Hippocampal formation (tissue), 2 donors: ENCODE data around the gene ATXN1.

Experiments
- DNase-seq, 2 donors: peaks; one replicate each; lab custom pipeline; 2025; lab: John Stamatoyannopoulos, UW

ATXN1 gene

GRCh38 chr6:16332175-16332542 is 429.1 kb downstream of the ATXN1 start:
- peak; percentile 75 to 81 for DNase-seq

GRCh38 chr6:16331384-16332174 is 429.7 kb downstream of the ATXN1 start:
- peak; percentile 65 to 87 for DNase-seq

DNA sequence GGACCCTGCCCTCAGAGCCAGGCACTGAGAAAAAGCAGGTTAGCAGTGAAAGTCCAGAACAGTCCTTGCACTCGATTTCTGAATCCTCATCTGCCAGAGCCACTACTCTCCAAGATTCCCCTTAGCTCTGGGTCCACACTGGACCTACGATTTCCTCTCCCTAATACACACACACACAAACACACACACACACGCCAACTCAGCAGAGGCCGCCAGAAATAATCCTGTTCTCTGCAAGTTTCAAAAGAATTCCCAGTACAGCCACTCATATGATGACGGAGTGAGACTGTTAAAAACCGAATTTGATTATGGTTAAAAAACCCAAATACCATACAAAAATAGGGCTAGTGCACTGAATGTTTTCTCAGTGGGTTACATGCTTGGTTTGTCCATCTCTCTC is 432.0 kb downstream of the ATXN1 start:
- DNase-seq: no peak

DNA sequence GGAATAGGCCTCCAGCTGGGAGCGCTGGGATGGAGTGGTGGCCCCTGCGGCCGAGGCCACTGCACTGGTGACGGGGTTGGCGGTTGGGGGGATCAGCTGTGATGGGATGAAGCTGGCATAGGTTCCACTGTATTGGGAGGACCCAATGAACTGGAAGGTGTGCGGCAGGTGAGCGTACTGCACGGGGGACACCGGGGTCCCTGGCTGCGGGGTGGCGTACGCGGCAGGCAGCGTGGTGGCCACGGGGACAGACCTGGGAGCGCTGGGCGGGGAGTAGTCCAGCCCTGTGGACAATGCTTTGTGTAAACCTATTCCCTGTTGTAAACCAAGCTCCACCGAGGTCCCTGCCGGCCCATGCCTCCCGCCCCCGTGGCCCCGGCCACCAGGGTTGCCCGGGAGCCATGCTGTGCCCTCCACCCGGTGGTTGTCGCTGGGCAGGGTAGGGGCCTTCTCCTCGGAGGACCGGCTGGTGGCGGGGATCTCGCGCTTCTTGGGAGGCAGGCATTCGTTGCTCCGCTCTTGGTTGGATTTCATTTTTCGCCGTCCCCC is 433.4 kb downstream of the ATXN1 start:
- no peak for DNase-seq

GRCh38 chr6:16326971-16327776 is 434.1 kb downstream of the ATXN1 start:
- no peak for DNase-seq

GRCh38 chr6:16326531-16326930 is 434.7 kb downstream of the ATXN1 start:
- DNase-seq: no peak

- no peak for DNase-seq
These were observed 436.5 kb downstream of the ATXN1 start for GRCh38 chr6:16324606-16325225.

GRCh38 chr6:16324184-16324583 is 437.1 kb downstream of the ATXN1 start:
- no peak for DNase-seq

- peak; percentile 28 to 44 for DNase-seq
These were observed 438.5 kb downstream of the ATXN1 start for GRCh38 chr6:16322666-16323312.

DNA sequence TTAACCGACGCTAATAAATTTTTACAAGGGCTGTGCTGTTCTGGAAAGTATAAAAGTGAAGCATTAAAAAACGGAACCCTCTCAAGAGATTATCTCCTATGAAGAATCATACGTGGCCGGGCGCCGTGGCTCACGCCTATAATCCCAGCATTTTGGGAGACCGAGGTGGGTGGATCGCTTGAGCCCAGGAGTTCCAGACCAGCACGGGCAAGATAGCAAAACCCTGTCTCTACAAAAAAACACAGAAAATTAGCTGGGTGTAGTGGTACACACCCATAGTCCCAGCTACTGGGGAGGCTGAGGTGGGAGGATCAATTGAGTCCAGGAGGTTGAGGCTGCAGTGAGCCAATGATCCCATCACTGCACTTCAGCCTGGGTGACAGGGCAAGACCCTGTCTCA is 439.4 kb downstream of the ATXN1 start:
- DNase-seq: no peak

DNA sequence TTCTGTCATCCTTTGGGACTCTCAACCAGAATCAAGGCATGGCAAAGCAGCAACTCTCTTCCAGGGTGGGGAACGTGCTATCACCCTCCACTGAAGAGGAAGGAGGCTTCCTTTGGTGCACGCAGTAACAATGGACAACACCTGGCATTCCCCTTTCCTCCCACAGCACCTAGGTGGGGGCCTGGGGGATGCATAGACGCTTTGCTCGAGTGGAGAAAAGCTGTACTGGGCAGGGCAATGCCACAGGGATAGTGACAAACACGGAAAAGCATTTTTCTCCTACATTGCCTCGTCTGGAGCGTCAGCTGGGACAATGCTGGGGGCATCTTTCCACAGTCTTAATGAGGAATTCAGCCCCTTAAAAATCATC is 439.9 kb downstream of the ATXN1 start:
- no peak for DNase-seq

- peak in 1 of 2 donors; percentile 66 for DNase-seq
These were observed 440.5 kb downstream of the ATXN1 start for GRCh38 chr6:16320533-16321340.

GRCh38 chr6:16319813-16320532 is 441.3 kb downstream of the ATXN1 start:
- DNase-seq: peak; percentile 71 to 81

DNA sequence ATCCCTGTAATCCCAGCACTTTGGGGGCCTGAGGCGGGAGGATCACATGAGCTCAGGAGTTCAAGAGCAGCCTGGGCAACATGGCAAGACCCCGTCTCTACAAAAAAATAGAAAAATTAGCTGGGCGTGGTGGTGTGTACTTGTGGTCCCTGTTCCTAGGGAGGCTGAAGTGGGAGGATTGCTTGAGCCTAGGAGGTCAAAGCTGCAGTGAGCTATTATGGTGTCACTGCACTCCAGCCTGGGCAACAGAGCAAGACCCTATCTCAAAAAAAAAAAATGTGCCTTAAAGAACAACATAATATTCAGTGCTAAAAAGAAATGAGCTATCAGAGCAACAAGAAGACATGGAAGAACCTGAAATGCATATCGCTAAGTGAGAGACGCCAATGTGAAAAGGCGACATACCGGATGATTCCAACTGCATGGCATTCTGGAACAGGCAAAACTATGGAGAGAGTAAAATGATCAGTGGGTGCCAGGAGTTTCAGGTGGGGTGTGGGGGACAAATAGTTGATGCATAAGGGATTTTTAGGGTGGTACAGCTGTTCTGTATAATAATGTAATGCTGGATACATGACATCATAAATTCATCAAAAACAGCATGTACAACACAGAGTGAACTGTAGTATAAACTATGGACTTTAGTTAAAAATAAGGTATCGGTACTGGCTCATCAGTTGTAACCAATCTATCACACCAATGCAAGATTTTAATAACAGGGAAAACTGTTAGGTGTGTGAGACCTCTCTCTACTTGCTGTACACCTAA is 442.1 kb downstream of the ATXN1 start:
- DNase-seq: no peak

GRCh38 chr6:16318538-16318937 is 442.7 kb downstream of the ATXN1 start:
- peak in 1 of 2 donors; percentile 25 for DNase-seq

DNA sequence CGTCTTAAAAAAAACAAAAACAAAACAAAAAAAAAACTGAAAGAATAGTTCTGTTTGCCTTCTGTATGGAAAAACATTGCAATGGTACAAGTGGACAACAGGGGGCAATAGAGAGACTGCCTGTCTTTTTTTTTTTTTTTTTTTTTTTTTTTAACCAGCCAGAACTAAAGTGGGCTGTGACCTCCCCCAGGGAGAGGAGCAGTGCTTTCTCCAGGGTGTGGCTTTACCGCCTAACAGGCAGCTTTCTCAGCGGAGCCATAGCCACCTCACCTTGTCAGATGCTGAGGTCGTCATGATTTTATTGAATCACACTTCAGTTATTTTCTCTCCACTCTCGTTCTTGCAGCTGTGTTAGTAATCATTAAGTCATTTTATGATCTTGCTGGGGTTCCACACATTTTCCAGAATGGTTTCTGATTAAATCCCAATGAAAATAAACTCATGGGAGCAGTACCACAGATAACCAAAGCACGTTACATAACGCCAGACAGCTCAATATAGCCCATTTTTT is 444.5 kb downstream of the ATXN1 start:
- peak in 1 of 2 donors; percentile 20 for DNase-seq

- no peak for DNase-seq
These were observed 447.0 kb downstream of the ATXN1 start for GRCh38 chr6:16314296-16314695.

- DNase-seq: no peak
These were observed 447.5 kb downstream of the ATXN1 start for GRCh38 chr6:16313732-16314131.

DNA sequence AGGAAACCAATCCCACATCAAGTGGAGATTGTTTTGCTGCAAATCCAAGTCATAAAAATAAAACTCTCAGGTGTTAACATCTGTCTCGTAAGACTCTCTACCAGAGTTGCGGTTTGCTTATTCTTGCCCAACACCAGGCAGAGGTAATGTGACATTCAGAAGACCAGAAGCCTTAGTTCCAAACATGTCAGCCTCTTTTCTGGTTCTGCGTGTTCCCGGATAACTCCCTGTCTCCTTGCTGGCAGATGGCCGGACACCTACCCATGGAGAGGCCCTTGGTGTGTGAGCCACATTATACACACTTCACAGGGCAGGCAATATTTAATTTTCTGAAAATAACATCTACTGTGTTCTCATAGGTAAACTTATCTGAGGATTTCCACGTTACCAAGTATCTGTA is 449.5 kb downstream of the ATXN1 start:
- DNase-seq: no peak
